ENCODE measurements around the gene ZSCAN1.

The ZSCAN1 gene

DNA sequence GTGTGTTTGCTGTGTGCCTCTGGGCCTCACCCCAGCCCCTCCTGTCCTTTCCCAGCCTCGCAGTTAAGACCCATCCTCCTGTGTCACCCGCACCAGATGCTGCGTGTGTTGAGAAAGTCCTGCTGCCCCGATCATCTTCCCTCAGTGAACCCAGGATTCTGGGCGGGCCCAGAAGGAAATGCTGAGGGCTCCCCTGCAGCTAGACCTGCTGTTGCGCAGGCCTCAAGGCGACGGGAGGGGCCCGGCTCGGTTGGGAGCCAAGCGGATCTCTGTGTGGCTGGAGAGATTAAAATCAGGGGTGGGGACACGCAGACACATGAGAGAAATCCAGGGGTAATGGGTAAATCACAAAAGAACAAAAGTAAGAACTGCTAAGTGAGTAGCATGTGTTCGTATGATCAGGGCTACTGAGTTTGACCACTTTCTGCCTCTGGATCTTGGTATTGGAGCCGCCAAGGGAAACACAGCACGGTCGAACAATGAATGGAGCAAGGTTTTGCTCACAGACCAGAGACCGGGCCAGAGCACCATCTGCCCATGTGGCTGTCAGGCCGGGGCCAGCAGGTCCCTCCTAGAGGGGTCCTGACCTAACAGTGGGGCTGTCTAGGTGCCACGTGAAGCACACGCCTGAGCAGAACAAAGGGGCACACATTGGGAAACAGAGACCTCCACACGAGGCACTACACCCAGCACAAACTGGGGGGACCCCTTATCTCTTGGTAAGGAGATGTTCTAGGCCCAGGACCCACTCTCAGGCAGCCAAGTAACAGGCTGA, 7.1 kb downstream of the ZSCAN1 start:
- DNase-seq: no peak

DNA sequence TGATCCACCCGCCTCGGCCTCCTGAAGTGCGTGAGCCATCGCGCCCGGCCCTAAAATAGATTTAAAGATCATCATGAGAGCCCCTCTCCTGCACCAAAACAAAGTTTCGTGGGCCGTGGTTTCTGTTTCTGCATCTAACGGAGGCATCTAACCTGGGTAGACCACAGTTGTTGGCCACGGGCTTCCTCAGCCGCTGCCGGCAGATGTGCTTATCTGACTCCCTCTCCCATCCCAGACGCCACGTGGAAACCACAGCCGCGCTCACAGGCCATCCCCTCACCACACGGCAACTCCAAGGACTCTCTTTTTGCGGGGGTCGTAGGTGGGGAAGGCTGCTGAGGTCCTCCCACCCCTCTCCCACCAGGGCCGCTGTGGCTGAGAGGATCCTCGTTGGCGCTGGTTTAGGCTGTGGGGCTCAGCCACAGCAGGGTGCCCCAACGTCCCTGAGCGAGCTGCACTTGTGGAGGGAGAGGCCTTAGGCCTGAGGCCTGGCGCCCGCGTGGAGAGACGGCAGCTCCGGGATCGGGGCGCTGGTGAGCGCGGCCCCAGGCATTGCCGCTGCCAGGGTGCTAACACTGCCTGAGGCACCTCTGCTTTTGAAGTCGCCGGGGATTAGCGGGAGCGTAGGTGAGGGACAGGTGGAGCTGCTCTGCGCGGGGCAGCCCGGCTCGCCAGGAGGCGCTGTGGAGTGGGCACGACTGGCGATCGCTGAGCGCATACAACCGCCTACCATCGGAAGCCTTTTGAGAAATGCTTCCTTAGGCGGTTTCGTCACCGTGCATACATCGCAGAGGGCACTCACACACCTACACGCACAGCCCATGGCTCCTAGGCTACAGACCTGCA, 8.9 kb downstream of the ZSCAN1 start:
- no peak for DNase-seq

DNA sequence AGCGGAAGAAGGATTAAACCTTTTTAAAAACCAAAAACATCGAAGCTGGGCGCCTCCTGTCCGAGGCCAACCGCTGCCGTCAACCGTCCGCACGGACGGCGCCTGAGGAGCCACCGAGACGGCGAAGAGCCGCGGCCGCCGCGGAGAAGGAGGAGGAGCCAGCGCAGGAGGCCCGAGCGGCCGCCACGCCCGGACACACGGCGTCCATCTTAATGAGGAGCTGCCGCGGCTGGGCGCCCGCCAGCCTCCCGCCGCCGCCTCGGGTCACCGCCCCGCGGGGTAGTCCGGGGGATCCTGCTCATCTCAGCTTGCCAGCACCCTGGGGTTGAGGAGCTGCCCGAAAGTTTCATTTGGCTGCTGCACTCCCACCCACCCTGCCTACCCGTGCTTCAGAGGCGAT, 10.6 kb downstream of the ZSCAN1 start:
- no peak for DNase-seq

DNA sequence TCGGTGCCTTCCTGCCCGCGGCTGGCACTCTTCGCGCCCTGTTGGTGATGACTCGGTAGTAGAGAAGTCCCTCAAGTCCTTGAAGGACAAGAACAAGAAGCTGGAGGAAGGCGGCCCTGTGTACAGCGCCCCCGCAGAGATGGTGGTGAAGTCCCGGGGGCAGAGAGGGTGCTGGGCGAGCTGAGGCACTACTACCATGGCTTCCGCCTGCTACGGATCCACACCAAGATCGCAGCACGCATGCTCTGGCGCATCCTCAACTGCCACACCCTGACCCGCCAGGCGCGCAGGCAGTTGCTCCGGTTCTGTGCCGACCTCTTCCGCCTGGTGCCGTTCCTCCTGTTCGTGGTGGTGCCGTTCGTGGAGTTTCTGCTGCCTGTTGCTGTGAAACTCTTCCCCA, 11.1 kb downstream of the ZSCAN1 start:
- DNase-seq: no peak

DNA sequence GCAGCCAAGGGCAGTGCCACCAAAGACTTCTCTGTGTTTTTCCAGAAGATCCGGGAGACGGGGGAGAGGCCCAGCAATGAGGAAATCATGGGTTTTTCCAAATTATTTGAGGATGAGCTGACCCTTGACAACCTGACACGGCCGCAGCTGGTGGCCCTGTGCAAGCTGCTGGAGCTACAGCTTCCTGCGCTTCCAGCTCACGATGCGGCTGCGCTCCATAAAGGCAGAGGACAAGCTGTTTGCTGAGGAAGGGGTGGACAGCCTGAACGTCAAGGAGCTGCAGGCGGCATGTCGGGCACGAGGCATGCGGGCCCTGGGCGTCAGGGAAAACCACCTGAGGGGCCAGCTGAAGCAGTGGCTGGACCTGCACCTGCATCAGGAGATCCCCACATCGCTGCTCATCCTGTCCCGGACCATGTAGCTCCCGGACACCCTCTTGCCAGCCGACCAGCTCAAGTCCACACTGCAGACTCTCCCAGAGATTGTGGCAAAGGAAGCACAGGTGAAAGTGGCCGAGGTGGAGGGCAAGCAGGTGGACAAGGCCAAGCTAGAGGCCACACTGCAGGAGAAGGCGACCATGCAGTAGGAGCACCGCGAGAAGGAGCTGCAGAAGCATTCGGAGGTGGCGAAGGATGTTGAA, 11.7 kb downstream of the ZSCAN1 start:
- no peak for DNase-seq

DNA sequence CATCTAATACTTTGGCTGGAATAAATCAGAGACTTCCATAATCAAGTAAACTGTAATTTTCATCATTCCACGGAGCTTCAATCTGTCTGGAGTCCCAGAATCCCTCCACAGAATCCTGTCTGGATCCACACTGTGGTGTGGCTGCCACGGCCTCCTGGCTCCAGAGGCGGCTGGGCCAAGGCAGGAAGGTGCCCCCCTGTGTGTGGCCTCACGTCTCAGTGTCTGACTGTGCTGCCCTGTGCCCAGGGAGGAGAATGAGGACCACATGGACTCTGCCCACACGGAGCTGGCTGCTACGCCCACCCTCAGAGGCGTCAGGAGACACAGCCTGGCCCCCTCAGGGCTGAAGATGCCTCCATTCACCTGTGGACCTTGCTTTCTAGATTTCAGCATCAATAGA, 13.0 kb downstream of the ZSCAN1 start:
- DNase-seq: no peak

DNA sequence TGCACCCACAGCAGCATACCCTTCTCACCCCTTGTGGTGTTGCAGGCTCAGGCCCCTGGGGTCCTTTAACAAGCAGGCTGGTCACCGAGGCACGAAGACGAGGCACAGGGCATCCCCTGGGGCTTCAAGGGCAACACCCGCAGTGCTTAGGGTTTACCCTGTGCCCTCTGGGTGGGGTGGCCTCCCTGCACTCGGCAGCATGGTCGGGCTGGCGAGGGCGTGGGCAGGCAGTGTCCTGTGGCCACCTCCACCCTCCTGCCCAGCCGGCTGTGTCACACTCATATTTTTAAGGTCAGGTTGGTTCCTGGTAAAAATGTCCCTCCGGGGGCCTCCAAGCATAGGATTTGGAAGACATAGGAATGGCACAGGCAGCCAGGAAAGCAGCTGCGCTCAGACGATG, 13.8 kb downstream of the ZSCAN1 start:
- no peak for DNase-seq

DNA sequence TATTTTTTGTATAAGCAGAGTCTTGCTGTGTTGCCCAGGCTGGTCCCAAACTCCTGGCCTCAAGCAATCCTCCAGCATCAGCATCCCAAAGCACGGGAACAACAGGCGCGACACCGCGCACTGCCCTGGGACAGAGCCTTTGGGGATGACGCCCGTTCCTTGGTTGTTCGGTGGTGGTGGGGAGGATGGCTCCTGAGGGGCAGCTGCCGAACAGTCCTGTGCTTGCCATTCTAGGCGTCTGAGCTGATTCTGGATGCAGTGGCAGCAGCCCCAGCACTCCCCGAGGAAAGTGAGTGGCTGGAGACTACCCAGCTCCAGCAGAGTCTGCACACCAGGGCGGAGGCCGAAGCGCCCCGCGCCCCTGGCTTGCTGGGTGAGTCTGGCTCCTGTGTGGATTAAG, 18.4 kb downstream of the ZSCAN1 start:
- DNase-seq: no peak

DNA sequence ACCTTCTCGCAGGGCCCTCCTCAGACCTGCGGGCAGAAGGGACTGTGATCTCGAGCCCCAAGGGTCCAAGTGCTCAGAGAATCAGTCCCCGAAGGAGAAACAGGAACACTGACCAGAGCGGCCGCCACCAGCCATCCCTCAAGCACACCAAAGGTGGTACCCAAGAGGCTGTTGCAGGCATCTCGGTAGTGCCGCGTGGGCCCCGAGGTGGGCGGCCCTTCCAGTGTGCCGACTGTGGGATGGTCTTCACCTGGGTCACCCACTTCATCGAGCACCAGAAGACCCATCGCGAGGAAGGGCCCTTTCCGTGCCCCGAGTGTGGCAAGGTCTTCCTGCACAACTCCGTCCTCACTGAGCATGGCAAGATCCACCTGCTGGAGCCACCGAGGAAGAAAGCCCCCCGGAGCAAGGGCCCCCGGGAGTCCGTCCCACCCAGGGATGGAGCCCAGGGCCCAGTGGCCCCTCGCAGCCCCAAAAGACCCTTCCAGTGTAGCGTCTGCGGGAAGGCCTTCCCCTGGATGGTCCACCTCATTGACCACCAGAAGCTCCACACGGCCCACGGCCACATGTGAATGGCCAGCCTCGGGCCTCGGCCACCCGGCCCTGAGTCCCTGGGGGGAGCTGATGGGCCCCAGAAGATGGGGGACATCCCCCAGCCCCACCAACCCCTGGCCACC, 19.8 kb downstream of the ZSCAN1 start:
- DNase-seq: no peak

DNA sequence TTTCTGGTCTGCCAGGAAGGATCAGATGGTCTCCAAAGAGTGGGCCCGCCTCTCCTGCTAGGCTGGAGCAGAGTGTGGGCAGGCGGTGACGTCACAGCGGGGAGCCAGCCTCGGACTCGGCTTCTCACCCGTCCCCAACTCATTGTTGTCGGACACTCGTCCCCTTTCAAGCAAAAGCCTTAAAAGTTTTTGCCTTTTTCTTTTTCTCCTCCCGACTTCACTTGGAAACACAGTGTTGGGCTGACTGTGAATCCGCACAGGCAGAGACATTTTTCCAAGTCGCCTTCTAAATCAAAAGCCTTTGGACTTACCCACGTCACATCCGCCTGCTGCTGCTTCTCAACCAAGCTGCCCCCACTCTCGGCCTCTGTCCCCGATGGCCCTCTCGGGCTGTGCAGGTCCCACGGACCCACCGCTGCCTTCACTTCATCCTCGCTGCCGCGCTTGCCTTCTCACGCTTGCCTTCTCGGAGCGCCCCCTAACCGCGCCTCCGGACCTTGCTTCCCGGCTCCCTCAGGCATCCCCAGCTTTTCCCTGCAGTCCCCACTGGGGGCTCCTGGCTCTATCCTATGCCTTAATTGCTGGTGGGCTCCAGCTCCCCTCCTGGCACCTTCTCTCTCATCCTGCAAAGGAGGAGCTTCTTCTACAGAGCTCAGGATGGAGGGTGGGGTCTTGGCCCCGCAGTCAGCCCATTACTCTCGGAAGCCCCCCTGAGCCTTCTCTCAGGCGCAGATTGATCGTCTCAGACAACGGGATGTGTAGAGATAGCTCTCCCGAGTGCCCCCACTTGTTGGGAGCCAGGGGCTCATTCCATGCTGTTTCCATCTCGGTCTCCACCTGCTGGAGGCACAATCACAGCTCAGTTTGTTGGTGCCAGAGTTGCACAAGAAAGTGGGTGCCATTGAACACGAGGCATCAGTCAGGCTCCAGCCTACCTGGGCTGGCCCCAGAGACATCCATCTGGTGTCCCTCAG, 21.4 kb downstream of the ZSCAN1 start:
- no peak for DNase-seq

DNA sequence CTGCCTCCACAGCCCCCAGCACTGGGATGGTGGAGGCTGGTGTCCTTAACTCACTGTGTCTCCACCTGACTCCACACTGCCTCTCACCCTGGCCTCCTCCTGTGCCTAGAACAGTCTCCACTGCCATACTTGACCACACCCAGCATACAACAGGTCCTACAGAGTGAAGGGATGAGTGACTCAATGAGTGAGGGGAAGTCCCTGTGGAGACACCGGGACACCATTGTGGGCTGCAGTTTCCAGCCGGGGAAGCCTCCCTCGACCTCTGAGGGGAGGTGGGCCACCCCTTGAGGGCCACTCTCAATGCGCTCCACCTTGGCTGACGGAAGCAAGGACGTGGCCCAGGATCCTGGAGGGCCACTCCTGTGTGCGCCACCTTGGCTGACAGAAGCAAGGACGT, 22.4 kb downstream of the ZSCAN1 start:
- DNase-seq: no peak

DNA sequence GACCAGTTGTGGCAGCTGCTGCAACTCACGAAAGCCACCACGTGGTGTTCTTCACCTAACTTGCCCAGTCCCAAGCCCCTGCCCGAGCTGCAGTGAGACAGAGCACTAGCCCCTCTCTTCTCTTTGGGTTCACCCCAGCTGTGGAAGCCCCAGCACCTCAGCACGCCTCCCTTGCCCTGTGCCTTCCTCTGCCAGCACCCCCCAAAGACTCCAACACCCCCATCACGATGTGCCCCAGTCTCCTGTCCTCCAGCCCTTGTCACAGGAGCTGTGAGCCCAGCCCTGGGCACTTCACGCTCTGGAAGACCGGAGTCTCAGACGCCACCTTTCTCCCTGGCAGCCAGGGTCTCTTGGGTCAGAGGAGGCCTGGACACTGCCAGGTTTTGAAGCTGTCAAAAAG, 23.0 kb downstream of the ZSCAN1 start:
- no peak for DNase-seq

DNA sequence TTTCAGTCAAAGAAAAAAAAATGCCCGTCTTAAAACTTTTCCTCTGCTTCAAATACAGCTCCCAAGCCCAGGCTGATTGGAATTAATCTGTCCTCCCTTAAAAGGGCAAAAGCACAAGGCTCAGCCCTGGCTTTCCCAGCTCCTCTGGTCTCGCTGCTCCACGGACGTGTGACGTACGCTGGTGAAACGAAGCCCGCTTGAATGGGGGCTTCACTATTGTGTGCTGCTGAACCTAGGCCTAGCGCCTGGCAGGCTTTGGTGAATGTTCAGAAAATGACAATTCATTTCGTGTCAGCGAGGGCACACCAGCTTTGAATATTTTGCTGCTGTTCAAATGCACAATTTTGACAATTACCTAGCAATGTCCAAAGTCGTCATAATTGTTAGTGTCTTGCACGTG, 24.6 kb downstream of the ZSCAN1 start:
- no peak for DNase-seq

DNA sequence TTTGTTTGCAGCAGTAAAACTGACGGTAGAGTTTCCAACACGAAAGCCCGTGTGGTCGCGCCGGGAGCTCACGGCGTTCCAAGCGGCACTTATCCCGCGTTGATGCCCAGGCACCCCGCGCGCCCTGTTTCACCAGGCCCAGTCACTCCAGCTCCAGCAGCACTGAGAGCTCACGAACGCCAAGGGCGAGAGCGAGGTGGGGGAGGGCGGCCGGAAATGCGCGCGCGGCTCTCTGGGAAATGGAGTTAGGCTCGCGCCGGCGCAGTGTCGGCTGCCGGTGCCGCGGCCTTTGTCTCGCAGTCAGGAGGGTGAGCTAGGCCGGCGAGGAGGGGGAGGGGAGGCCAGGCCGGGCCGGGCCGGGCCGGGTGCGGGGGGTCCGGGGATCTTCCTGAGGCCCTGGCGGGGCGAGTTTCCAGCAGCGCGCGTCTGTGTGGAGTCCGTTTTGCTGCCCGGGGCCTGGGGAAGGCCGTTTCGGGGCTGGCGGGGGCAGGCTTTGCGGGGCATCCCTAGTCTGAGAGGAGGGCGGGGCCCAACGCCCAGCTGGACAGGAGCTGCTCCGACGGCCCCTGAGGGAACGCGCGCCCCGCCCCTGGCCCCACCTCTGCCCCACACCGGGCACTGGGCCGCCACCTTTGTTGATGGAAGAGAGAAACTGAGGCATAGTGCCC, 25.3 kb downstream of the ZSCAN1 start, which contains the start of gene ZNF135:
TSS of gene ZNF135 (plus strand) at position 280 of the 668 bp plus-strand sequence. CDS start 721 bp downstream, outside the sequence.
- no peak for DNase-seq

DNA sequence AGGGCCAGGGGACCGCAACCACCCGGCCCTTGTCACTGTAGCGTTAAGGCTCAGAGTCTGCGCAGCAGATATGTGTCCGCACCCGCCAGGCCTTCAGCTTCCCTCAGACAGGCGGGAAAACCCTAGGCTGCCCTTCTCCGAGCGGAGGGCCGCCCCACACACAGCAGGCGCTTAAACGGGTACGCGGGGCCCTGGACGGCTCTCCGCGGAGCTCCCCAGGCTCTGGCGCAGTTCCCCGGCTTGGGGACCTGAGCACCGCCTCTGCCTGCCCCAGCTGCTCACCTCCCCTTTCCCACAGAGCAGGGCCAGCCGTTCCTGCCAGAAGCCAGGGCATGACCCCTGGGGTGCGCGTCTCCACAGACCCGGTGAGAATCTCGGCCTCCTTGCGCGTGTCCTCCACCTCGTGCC, 25.9 kb downstream of the ZSCAN1 start:
- DNase-seq: no peak

DNA sequence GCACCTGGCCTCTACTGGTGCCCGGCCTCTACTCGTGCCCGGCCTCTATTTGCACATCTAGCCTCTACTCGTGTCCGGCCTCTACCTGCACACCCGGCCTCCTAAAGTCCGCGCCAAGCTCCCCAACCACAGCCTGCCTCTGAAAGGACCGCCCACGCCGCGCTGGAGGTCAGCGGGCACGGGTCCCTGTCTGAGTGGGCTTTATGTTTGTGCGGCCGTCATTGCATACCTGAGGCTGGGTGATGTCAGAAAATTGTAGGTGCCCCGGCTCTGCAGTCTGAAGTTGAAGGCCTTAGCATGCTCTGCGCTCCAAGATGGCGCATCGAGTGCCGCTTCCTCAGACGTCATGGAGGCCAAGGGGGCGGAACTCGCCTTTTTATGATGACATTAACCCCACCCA, 26.4 kb downstream of the ZSCAN1 start:
- no peak for DNase-seq

DNA sequence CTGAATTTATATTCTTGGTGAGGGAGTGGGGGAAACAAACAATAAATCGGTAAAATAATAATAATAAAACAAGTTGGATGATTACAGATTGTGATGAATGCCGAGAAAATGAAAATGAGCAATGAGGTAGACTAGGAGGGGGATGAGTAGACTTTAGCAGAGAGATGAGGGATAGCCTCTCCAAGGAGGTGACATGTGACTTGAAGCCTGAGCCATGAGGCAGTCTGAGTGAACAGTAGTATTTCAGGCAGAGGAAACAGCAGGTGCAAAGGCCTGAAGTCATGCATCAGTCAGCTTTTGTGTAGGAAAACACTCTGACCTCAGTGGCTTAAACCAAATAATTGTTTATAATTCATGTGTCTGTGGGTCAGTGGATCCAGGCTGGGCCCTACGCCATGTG, 29.9 kb downstream of the ZSCAN1 start:
- no peak for DNase-seq

DNA sequence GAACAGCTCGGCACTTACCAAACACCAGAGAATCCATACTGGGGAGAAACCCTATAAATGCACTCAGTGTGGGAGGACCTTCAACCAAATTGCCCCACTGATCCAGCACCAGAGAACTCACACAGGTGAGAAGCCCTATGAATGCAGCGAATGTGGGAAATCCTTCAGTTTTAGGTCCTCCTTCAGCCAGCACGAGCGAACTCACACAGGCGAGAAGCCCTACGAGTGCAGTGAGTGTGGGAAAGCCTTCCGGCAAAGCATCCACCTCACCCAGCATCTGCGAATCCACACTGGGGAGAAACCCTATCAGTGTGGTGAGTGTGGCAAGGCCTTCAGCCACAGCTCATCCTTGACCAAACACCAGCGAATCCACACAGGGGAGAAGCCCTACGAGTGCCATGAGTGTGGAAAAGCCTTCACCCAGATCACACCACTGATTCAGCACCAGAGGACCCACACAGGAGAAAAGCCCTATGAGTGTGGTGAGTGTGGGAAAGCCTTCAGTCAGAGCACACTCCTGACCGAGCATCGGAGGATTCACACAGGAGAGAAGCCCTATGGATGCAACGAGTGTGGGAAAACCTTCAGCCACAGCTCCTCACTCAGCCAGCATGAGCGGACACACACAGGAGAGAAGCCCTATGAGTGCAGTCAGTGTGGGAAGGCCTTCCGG, 33.6 kb downstream of the ZSCAN1 start:
- no peak for DNase-seq

DNA sequence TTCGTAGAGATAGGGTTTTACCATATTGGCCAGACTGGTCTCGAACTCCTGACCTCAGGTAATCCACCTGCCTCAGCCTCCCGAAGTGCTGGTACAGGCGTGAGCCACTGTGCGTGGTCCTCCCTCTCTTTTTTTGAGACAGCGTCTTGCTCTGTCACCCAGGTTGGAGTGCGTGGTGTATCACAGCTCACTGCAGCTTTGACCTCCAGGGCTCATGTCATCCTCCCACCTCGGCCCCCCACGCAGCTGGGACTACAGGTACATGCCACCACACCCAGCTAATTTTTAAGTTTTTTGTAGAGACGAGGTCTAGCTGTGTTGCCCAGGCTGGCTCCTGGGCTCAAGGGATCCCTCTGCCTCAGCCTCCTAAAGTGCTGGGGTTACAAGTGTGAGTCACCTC, 46.0 kb downstream of the ZSCAN1 start:
- DNase-seq: no peak

DNA sequence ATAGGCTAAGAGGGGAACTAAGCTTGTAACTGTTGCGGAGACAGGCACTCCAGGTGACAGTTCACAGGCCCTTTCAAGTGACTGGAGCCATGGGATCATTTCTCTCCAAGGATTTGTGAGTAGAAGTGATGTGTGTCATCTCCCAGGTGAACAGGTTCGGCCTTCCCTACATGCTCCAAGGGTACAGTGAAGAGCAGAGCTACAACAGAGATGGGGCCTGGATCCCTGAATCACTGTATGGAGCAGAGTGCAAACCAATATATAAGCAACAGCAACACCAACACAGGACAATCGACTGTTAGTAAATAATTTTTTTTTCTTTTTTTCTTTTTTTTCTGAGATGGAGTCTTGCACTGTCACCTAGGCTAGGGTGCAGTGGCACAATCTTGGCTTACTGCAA, 49.2 kb downstream of the ZSCAN1 start:
- DNase-seq: no peak
